ENCODE measurements around the gene ADA. TPM values are rescaled to one million over a fixed set of nuclear protein-coding genes. Genes with fewer than 3 reads are reported as not detected.
A peak's percentile ranks its signal among the peaks of the same experiment; 100 is the strongest.

ADA gene
- total RNA-seq, 4 donors from 2014 or later = 11.1 to 14.9 (median 12.4) TPM

DNA sequence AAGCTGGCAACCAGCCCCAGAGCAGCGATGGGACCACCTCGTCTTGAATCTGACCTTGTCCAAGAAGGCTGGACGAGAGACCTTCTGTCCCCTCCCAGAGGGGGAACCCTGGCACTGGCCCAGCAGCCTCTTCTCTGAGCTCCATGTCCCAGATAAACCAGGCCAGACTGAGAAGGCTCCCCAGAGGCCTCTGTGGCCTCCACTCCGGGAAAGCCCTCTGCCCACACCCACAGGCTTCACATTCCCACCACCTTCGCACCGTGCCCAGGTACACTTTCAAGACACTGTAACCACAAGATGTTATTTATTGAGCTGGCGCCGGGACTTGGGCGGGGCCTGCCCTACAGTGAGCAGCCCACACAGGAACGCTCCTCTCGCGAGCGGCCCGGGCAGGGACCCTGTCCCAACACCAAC lies 33.2 kb downstream of the ADA start:
- H3K4me3 ChIP-seq = no peak overlapping the region
- H3K27ac ChIP-seq = peak overlapping the region in 1 of 4 donors; percentile 1
- WGBS, 2 donors = 75 to 83% methylated on average over 14 of the region's 14 CpGs

DNA sequence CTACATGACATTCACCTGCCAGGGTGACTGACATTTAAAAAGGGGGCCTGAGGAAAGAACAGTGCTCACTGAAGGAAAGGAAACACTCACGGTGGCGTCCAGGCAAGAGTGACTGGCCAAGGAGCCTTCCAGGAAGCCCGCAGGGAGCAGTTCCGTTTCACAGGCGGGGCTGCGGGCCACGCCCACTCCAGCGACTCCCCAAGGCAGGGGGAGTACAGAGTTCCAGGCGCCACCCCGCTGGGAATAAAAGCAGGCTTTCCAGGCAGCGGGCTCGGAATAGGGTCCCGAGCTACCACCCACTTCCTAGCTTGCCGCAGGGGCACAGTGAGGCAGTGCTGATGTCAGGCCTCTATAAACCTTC lies 34.9 kb downstream of the ADA start:
- TF ChIP-seq EP300 (IDR thresholded peaks at IDR 0.05) (no peak), POLR2A (IDR thresholded peaks at IDR 0.05) (no peak)
- TF ChIP-seq, protein P1, sequence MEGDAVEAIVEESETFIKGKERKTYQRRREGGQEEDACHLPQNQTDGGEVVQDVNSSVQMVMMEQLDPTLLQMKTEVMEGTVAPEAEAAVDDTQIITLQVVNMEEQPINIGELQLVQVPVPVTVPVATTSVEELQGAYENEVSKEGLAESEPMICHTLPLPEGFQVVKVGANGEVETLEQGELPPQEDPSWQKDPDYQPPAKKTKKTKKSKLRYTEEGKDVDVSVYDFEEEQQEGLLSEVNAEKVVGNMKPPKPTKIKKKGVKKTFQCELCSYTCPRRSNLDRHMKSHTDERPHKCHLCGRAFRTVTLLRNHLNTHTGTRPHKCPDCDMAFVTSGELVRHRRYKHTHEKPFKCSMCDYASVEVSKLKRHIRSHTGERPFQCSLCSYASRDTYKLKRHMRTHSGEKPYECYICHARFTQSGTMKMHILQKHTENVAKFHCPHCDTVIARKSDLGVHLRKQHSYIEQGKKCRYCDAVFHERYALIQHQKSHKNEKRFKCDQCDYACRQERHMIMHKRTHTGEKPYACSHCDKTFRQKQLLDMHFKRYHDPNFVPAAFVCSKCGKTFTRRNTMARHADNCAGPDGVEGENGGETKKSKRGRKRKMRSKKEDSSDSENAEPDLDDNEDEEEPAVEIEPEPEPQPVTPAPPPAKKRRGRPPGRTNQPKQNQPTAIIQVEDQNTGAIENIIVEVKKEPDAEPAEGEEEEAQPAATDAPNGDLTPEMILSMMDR (IDR thresholded peaks at IDR 0.05) = no peak
- no peaks in the 10 kb centered on the region for H3K27me3 ChIP-seq
- 51 to 61% methylated on average over 12 to 14 of the region's 14 CpGs for WGBS, 2 donors
- H3K4me3 ChIP-seq = no peak overlapping the region
- no peak overlapping the region for H3K27ac ChIP-seq
- peaks cover 0 to 82% (median 0%) of the 10 kb centered on the region in 3 donors for H3K36me3 ChIP-seq
- peaks cover 0 to 22% (median 14%) of the 10 kb centered on the region in 4 donors for H3K4me1 ChIP-seq
- H3K9me3 ChIP-seq = no peaks in the 10 kb centered on the region
- no peak for DNase-seq (ENCODE audit: low spot score in 2 of 2)

More for the DNA sequence above, 33.2 kb downstream of the ADA start:
- TF ChIP-seq EP300 (IDR thresholded peaks at IDR 0.05) = no peak
- TF ChIP-seq, protein P1 (IDR thresholded peaks at IDR 0.05) = no peak
- TF ChIP-seq POLR2A (IDR thresholded peaks at IDR 0.05) = no peak
- Histone ChIP-seq H3K27me3 (no peaks in the 10 kb centered on the region), H3K36me3 (peaks cover 0 to 99% (median 0%) of the 10 kb centered on the region in 3 donors), H3K9me3 (peaks cover 0 to 9% (median 0%) of the 10 kb centered on the region in 4 donors), H3K4me1 (peaks cover 0 to 22% (median 14%) of the 10 kb centered on the region in 4 donors)
- no peak for DNase-seq (ENCODE audit: low spot score in 2 of 2)

DNA sequence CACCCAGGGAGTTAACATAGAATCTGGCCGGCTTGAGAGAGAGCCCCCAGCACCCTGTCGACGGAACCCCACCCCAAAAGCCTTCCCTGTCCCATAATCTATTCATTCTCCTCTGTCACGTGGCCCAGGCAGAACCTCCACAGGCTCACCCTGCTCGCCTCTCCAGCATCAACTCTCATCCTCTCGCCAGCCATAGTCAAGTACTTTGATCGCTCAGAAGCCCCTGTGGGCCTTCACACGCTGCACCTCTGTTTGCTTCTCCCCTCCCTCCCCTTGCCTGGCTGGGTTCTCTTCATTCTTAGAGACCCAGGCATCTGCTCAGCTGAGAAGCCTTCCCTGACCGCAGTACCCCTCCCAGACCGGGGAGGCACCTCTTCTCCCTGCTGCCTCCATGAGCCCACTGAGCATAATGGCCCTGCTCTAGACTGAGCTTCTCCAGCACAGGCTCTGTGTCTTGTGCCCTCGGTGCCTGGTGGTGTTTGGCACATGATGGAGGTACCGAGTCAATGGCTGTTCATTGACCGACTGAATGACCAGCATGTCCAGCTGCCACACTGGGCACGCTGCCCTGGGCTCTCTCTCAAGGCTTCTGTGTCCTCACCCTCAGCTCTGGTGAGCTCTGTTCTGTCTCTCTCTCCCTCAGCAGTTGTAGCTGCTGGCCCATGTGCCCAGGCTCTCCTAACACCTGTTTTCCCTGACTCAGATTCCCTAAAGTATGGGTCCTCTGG lies 35.5 kb downstream of the ADA start:
- peaks cover 0 to 77% (median 0%) of the 10 kb centered on the region in 3 donors for H3K36me3 ChIP-seq
- H3K4me1 ChIP-seq = peaks cover 0 to 22% (median 14%) of the 10 kb centered on the region in 4 donors
- H3K27ac ChIP-seq = peak overlapping the region in 3 of 4 donors; percentile 10 to 41 (median 27)
- TF ChIP-seq EP300 (IDR thresholded peaks at IDR 0.05) = no peak
- TF ChIP-seq, protein P1 (IDR thresholded peaks at IDR 0.05) = no peak
- no peak for TF ChIP-seq POLR2A (IDR thresholded peaks at IDR 0.05)
- H3K27me3 ChIP-seq = no peaks in the 10 kb centered on the region
- no peak overlapping the region for H3K4me3 ChIP-seq
- WGBS, 2 donors = 85 to 86% methylated on average over 12 to 14 of the region's 14 CpGs
- H3K9me3 ChIP-seq = no peaks in the 10 kb centered on the region
- no peak for DNase-seq (ENCODE audit: low spot score in 2 of 2)

DNA sequence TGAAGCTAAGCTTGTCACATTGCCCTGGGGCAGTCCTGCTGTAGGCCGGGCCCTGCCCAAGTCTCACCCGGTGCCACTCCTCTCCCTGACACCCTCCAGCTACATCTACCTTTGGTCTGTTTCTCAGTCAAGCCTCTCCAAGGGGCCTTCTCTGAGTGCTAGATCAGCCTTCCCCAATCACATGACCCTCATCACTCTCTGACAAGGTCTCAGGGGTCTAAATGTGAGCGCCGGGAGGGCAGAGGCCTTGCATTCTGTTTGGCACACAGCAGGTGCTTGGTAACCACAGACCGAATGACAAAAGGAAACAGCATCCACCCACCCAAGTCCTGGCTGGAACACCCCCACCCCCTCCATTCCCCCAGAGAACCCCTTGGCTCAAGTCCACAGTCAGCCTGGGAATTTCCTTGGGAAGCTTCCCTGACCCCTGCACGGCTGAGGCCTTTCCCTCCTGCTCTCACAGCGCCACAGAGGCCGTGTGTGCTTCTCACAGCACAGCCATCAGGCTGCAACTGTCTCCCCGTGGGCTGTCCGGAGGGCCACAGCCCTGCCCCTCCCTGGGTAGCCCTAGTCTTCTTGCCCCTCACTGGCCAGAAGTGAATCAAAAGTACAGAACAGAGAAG lies 36.2 kb downstream of the ADA start:
- peaks cover 0 to 69% (median 0%) of the 10 kb centered on the region in 3 donors for H3K36me3 ChIP-seq
- TF ChIP-seq, protein P1 (IDR thresholded peaks at IDR 0.05) = no peak
- TF ChIP-seq EP300 (IDR thresholded peaks at IDR 0.05) = no peak
- TF ChIP-seq POLR2A (IDR thresholded peaks at IDR 0.05) = no peak
- H3K27me3 ChIP-seq = no peaks in the 10 kb centered on the region
- no peaks in the 10 kb centered on the region for H3K9me3 ChIP-seq
- H3K4me3 ChIP-seq = no peak overlapping the region
- DNase-seq (ENCODE audit: low spot score in 2 of 2) = no peak
- WGBS, 2 donors = 29 to 31% methylated on average over 8 to 10 of the region's 10 CpGs
- peaks cover 0 to 26% (median 16%) of the 10 kb centered on the region in 4 donors for H3K4me1 ChIP-seq
- H3K27ac ChIP-seq = peak overlapping the region in 3 of 4 donors; percentile 10 to 41 (median 27)

DNA sequence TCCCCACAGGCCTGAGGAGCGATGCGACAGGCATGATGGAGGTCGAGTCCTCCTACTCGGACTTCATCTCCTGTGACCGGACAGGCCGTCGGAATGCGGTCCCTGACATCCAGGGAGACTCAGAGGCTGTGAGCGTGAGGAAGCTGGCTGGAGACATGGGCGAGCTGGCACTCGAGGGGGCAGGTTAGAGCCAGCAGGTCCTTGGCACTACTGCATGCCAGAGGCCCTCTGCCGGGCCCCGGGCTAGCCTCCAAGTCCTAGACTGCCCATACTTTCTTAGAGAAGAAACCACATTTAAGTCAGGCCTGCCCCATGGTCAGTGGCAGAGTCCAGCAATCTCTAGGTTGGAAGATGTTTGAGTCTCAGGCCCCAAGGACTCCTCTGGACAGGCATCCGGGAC lies 37.0 kb downstream of the ADA start:
- Histone ChIP-seq H3K9me3 (no peaks in the 10 kb centered on the region), H3K4me1 (peaks cover 0 to 33% (median 20%) of the 10 kb centered on the region in 4 donors), H3K27ac (peak overlapping the region in 3 of 4 donors; percentile 10 to 41 (median 17)), H3K4me3 (no peak overlapping the region), H3K36me3 (peaks cover 0 to 62% (median 0%) of the 10 kb centered on the region in 3 donors), H3K27me3 (no peaks in the 10 kb centered on the region)
- DNase-seq (ENCODE audit: low spot score in 2 of 2) = no peak
- WGBS, 2 donors = 80 to 85% methylated on average over 13 to 14 of the region's 14 CpGs
- TF ChIP-seq POLR2A (IDR thresholded peaks at IDR 0.05) (no peak), EP300 (IDR thresholded peaks at IDR 0.05) (no peak)
- TF ChIP-seq, protein P1 (IDR thresholded peaks at IDR 0.05) = no peak

Data from tibial nerve (tissue), 4 donors.